Lung (tissue), 12 donors: ENCODE results near the gene CDK5R1. TPM values are rescaled to one million over a fixed set of nuclear protein-coding genes. Genes with fewer than 3 reads are reported as not detected.

Experiments
- ATAC-seq: fragments of 200-7000 bp; cut with Tn5 transposase; one replicate; pipeline ENCODE4 v1.9.1; 2020; ENCODE audit warnings: moderate number of reproducible peaks; ENCODE audit not compliant: insufficient read depth, low FRiP score
- DNase-seq, 3 donors: peaks; one replicate each; pipeline ENCODE4 v3.0.0-alpha.2; 2013 to 2017
- H3K27ac ChIP-seq, 2 donors: one replicate each; pipeline ENCODE4 v1.5.1; 2013; ENCODE audit warnings: mild to moderate bottlenecking in 2 of 2, moderate library complexity in 2 of 2, control low read depth in 1 of 2, inconsistent platforms in 1 of 2, low read depth in 1 of 2, low read length in 1 of 2
- H3K27me3 ChIP-seq, 3 donors: one replicate each; pipeline ENCODE4 v1.5.1; 2013; ENCODE audit warnings: low read length in 2 of 3; ENCODE audit not compliant: control insufficient read depth in 3 of 3, insufficient read depth in 3 of 3
- H3K36me3 ChIP-seq, 4 donors: one replicate each; pipeline ENCODE4 v1.5.1; 2013; ENCODE audit warnings: low read length in 4 of 4, mild to moderate bottlenecking in 1 of 4, moderate library complexity in 1 of 4; ENCODE audit not compliant: control insufficient read depth in 4 of 4, insufficient read depth in 4 of 4
- H3K4me1 ChIP-seq, 5 donors: one replicate each; pipeline ENCODE4 v1.5.1; 2013; ENCODE audit warnings: low read length in 5 of 5, mild to moderate bottlenecking in 2 of 5, moderate library complexity in 1 of 5; ENCODE audit not compliant: control insufficient read depth in 5 of 5, insufficient read depth in 5 of 5
- H3K4me3 ChIP-seq: one replicate; pipeline ENCODE4 v1.5.1; 2013; ENCODE audit warnings: mild to moderate bottlenecking, control low read depth, moderate library complexity
- H3K9ac ChIP-seq, 2 donors: one replicate each; pipeline ENCODE4 v1.5.1; 2013; ENCODE audit warnings: low read length in 2 of 2, control low read depth in 1 of 2; ENCODE audit not compliant: insufficient read depth in 1 of 2
- H3K9me3 ChIP-seq, 4 donors: one replicate each; pipeline ENCODE4 v1.5.1; 2013; ENCODE audit warnings: low read length in 3 of 4, mild to moderate bottlenecking in 1 of 4, moderate library complexity in 1 of 4; ENCODE audit not compliant: control insufficient read depth in 4 of 4, insufficient read depth in 3 of 4
- WGBS, 2 donors: extraction: QIAGEN DNeasy Blood & Tissue Kit; methylation state at CpG; one replicate each; pipeline ENCODE4 v1.1.7; 2013; 5-methylcytosine and 5-hydroxymethylcytosine counted together
- polyA plus RNA-seq, 2 donors: library from polyadenylated mRNA; stranded (reverse); fragments of 200-250 nt; gene quantifications; one replicate each; pipeline ENCODE4 v1.2.1, GENCODE V29; 2013
- total RNA-seq, 2 donors: library from RNA; depleted of rRNA in 1 of 2; stranded (reverse); fragments of >200 nt in 1 of 2; gene quantifications; one replicate each; pipeline ENCODE4 v1.2.1, GENCODE V29; 2014 to 2021
- TF ChIP-seq, protein P1 (sequence below): IDR thresholded peaks from 2 replicates; pipeline ENCODE4 v1.5.1; 2012; ENCODE audit warnings: mild to moderate bottlenecking; ENCODE audit errors: control extremely low read depth, extremely low read depth
- donor health status: control.
- donor health status: control.
- donor health status: Bipolar disorder and iron deficiency.
- donor health status: healthy.
- donor health status: DM: yes; HTN: yes; CAD: no.

Gene CDK5R1
- total and polyA plus RNA-seq, 4 donors = 0.41 to 2.2 (median 1.4) TPM

GRCh38 chr17:32451879-32452278 lies 34.9 kb upstream of the CDK5R1 start:
- Histone ChIP-seq H3K36me3 (peaks cover 28 to 52% (median 31%) of the 10 kb centered on the region in 4 donors), H3K27ac (no peak overlapping the region), H3K27me3 (no peaks in the 10 kb centered on the region), H3K9ac (no peak overlapping the region), H3K4me1 (no peaks in the 10 kb centered on the region), H3K9me3 (no peaks in the 10 kb centered on the region), H3K4me3 (no peak overlapping the region)
- no peak for ATAC-seq
- WGBS, 2 donors = 83 to 97% methylated on average over 2 of the region's 2 CpGs
- DNase-seq = no peak
- TF ChIP-seq, protein P1, sequence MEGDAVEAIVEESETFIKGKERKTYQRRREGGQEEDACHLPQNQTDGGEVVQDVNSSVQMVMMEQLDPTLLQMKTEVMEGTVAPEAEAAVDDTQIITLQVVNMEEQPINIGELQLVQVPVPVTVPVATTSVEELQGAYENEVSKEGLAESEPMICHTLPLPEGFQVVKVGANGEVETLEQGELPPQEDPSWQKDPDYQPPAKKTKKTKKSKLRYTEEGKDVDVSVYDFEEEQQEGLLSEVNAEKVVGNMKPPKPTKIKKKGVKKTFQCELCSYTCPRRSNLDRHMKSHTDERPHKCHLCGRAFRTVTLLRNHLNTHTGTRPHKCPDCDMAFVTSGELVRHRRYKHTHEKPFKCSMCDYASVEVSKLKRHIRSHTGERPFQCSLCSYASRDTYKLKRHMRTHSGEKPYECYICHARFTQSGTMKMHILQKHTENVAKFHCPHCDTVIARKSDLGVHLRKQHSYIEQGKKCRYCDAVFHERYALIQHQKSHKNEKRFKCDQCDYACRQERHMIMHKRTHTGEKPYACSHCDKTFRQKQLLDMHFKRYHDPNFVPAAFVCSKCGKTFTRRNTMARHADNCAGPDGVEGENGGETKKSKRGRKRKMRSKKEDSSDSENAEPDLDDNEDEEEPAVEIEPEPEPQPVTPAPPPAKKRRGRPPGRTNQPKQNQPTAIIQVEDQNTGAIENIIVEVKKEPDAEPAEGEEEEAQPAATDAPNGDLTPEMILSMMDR = no peak

GRCh38 chr17:32452281-32452680 lies 34.5 kb upstream of the CDK5R1 start:
- WGBS, 2 donors = 100% methylated on average over 1 of the region's 1 CpG
- DNase-seq = no peak
- Histone ChIP-seq H3K27ac (no peak overlapping the region), H3K4me1 (no peaks in the 10 kb centered on the region), H3K36me3 (peaks cover 28 to 53% (median 32%) of the 10 kb centered on the region in 4 donors), H3K9ac (no peak overlapping the region), H3K4me3 (no peak overlapping the region), H3K27me3 (no peaks in the 10 kb centered on the region), H3K9me3 (no peaks in the 10 kb centered on the region)
- TF ChIP-seq, protein P1 = no peak
- no peak for ATAC-seq

DNA sequence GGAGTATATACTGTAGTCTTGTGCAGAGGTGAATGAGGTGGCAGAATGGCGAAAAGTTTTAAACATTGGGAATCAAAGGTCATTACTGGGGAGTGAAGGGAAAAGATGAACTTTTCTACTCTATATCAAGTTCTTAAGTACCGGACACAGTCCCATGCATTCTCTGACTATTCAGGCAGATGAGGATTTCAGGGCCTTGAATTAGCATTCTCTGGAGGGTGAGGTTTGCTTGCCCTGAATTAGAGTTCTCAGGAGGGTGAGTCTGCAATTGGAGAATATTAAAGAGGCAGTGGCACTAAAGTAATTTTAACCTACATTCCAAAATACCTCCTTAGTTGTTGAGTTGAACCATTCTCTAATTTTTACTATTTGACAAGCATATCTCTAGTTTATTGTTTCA lies 33.4 kb upstream of the CDK5R1 start:
- ATAC-seq (no peak), DNase-seq (no peak)
- no peak overlapping the region for H3K4me3 ChIP-seq
- no peaks in the 10 kb centered on the region for H3K4me1 ChIP-seq
- H3K27ac ChIP-seq = no peak overlapping the region
- H3K9ac ChIP-seq = no peak overlapping the region
- H3K9me3 ChIP-seq = no peaks in the 10 kb centered on the region
- peaks cover 26 to 58% (median 35%) of the 10 kb centered on the region in 4 donors for H3K36me3 ChIP-seq
- 95 to 99% methylated on average over 2 of the region's 2 CpGs for WGBS, 2 donors
- TF ChIP-seq, protein P1 = no peak
- H3K27me3 ChIP-seq = no peaks in the 10 kb centered on the region

GRCh38 chr17:32458371-32458770 lies 28.4 kb upstream of the CDK5R1 start:
- H3K4me3 ChIP-seq = no peak overlapping the region
- no peaks in the 10 kb centered on the region for H3K27me3 ChIP-seq
- ATAC-seq (no peak), DNase-seq (no peak)
- no peak overlapping the region for H3K9ac ChIP-seq
- H3K27ac ChIP-seq = no peak overlapping the region
- peaks cover 27 to 39% (median 33%) of the 10 kb centered on the region in 4 donors for H3K36me3 ChIP-seq
- peaks cover 0 to 1% (median 0%) of the 10 kb centered on the region in 5 donors for H3K4me1 ChIP-seq
- no peaks in the 10 kb centered on the region for H3K9me3 ChIP-seq
- TF ChIP-seq, protein P1 = no peak
